WI38 (cell line): ENCODE measurements around the gene RAPGEF4.

Experiments
- H3K4me3 ChIP-seq: 2 replicates; pipeline ENCODE4 v1.5.1; 2011; ENCODE audit warnings: low read depth, mild to moderate bottlenecking, control low read depth, low read length
- CTCF ChIP-seq: IDR thresholded peaks from 2 replicates; pipeline ENCODE4 v1.5.1; 2012; ENCODE audit warnings: low read depth, mild to moderate bottlenecking, control low read depth, low read length

Gene RAPGEF4

GRCh38 chr2:173064151-173064805, 328.6 kb downstream of the RAPGEF4 start:
- no peak for TF ChIP-seq CTCF
- H3K4me3 ChIP-seq, result no peak overlapping the region

GRCh38 chr2:173066887-173067676, 331.4 kb downstream of the RAPGEF4 start:
- H3K4me3 ChIP-seq, result no peak overlapping the region
- TF ChIP-seq CTCF, result no peak

GRCh38 chr2:173075056-173075780, 339.6 kb downstream of the RAPGEF4 start:
- peak overlapping the region; percentile 80 for H3K4me3 ChIP-seq
- no peak for TF ChIP-seq CTCF

- TF ChIP-seq CTCF, result no peak
- H3K4me3 ChIP-seq, result peak within 1 kb of the TSS; percentile 80
Observed at GRCh38 chr2:173075781-173076580, 340.3 kb downstream of the RAPGEF4 start, which contains the start of gene MAP3K20. MAP3K20 (plus strand) TSS chr2:173075846; CDS start chr2:173091032, 15,186 bp downstream.

GRCh38 chr2:173076581-173077345, 341.1 kb downstream of the RAPGEF4 start:
- peak overlapping the region; percentile 80 for H3K4me3 ChIP-seq
- TF ChIP-seq CTCF, result no peak

GRCh38 chr2:173077506-173078177, 342.0 kb downstream of the RAPGEF4 start:
- no peak for TF ChIP-seq CTCF
- H3K4me3 ChIP-seq, result peak overlapping the region; percentile 80
